Measurements from ENCODE around the gene ITGB7.

ITGB7 gene

GRCh38 chr12:53198486-53199110 lies 8.5 kb downstream of the ITGB7 start:
- no peak for DNase-seq (ENCODE audit: low read depth)

GRCh38 chr12:53197011-53197640 lies 9.9 kb downstream of the ITGB7 start:
- DNase-seq (ENCODE audit: low read depth): no peak

GRCh38 chr12:53196486-53196885 lies 10.6 kb downstream of the ITGB7 start:
- DNase-seq (ENCODE audit: low read depth): no peak

GRCh38 chr12:53195516-53196420 lies 11.3 kb downstream of the ITGB7 start:
- no peak for DNase-seq (ENCODE audit: low read depth)

GRCh38 chr12:53194973-53195372 lies 12.1 kb downstream of the ITGB7 start:
- DNase-seq (ENCODE audit: low read depth): no peak

GRCh38 chr12:53193985-53194716 lies 12.9 kb downstream of the ITGB7 start:
- no peak for DNase-seq (ENCODE audit: low read depth)

GRCh38 chr12:53193040-53193439 lies 14.0 kb downstream of the ITGB7 start:
- no peak for DNase-seq (ENCODE audit: low read depth)

- DNase-seq (ENCODE audit: low read depth): no peak
Observed at GRCh38 chr12:53192531-53193021, 14.5 kb downstream of the ITGB7 start.

- no peak for DNase-seq (ENCODE audit: low read depth)
Observed at GRCh38 chr12:53191885-53192530, 15.0 kb downstream of the ITGB7 start.

- no peak for DNase-seq (ENCODE audit: low read depth)
Observed at GRCh38 chr12:53191096-53191884, 15.8 kb downstream of the ITGB7 start.

GRCh38 chr12:53190108-53190729 lies 16.8 kb downstream of the ITGB7 start:
- peak; percentile 51 for DNase-seq (ENCODE audit: low read depth)

- DNase-seq (ENCODE audit: low read depth): no peak
Observed at GRCh38 chr12:53187145-53187899, 19.7 kb downstream of the ITGB7 start.

- DNase-seq (ENCODE audit: low read depth): no peak
Observed at GRCh38 chr12:53186745-53187144, 20.3 kb downstream of the ITGB7 start.

GRCh38 chr12:53185582-53186153 lies 21.4 kb downstream of the ITGB7 start:
- DNase-seq (ENCODE audit: low read depth): no peak

GRCh38 chr12:53184828-53185227 lies 22.2 kb downstream of the ITGB7 start:
- no peak for DNase-seq (ENCODE audit: low read depth)

- no peak for DNase-seq (ENCODE audit: low read depth)
Observed at GRCh38 chr12:53182903-53183302, 24.1 kb downstream of the ITGB7 start.

GRCh38 chr12:53181935-53182334 lies 25.1 kb downstream of the ITGB7 start:
- DNase-seq (ENCODE audit: low read depth): no peak

- DNase-seq (ENCODE audit: low read depth): peak; percentile 83
Observed at GRCh38 chr12:53180931-53181645, 26.0 kb downstream of the ITGB7 start.

Data from activated T-cell treated with anti-CD3 and anti-CD28 coated beads for 48 hours (primary cell).